ENCODE results near the gene LRP1B.
"Not testable (repeated sequence)": the region's sequence is repeated elsewhere in the genome, so short reads cannot be mapped to it uniquely, and the experiment has no call there.

The LRP1B gene

DNA sequence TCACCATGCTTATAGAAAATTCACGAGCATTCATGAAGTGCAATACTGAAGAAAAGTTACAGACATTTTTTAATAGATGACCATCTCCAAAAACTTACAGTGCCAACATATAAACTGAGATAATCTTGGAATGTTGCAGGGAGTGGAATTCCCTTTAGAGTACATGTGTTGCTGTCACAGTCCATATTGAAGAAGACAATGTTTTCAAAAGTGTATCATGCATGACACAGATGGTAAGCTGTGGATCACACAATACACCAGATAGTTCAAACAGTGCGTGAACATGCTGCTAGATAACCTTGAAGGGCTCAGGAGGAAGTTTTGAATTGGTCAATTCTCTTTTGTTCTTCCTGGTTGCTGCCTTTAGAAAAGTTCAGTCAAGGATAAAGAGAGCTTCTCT is 1706.3 kb downstream of the LRP1B start:
- no peak for DNase-seq (ENCODE audit: low spot score)

DNA sequence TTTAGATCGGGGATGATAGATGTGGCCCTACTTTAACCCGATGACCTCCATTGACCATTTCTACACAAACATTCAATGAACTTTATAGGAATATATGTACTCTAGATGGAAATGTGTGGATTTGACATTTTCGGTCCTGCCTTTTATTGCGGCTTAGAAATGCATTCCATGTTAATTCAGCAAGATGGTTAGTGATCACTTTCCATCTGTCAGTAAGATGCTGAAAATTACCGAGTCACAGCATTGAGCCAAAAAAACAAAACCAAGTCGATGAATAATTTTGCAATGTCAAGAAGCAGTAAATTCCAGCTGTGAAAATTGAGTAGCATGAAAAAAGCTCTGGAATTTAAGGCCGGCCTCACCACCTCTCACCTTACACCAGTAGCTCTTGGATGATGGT is 1708.1 kb downstream of the LRP1B start:
- DNase-seq (ENCODE audit: low spot score), result no peak

DNA sequence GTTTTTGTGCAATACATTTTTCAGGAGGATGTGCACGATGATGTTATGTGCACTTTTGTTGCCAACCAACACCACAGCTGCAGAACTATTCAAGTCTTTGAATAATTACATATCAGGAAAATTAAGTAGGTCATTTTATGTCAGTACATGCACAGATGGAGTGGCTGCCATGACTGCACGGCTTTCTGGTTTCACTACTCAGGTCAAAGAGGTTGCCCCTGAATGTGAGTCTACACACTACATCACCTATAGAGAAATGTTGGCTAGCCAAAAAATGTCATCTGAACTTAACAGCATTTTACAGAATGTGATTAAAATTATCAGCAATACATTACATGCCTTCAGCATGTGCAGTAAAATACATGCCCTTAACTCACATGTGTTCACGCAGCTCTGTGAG is 1713.3 kb downstream of the LRP1B start:
- DNase-seq (ENCODE audit: low spot score), result no peak

DNA sequence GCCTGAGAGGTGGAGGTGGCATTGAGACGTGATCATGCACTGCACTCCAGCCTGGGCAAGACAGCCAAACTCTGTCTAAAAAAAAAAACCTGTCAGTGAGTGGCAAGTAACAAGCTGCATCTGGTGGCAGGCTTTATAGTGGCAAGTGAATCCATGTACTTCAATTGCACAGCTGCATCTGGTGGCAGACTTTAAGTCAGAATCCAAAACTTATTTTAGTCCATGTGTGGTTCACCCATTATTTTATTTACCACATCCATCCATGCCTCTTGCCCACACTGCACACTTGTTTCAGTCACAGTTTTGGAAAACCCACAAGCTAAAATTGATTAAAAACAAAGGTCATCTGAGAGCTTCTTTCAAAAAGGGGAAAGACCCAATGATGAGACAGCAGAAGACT is 1714.2 kb downstream of the LRP1B start:
- DNase-seq (ENCODE audit: low spot score), result no peak

DNA sequence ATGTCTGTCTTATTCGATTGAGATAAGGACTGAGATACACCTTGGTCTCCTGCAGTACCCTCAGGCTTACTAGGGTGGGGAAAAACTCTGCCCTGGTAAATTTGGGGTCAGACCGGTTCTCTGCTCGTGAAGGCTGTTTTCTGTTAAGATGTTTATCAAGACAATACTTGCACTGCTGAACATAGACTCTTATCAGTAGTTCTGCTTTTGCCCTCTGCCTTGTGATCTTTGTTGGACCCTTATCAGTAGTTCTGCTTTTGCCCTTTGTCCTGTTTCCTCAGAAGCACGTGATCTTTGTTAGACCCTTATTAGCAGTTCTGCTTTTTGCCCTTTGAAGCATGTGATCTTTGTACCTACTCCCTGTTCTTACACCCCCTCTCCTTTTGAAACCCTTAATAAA is 1715.8 kb downstream of the LRP1B start:
- DNase-seq (ENCODE audit: low spot score), result not testable (repeated sequence)

DNA sequence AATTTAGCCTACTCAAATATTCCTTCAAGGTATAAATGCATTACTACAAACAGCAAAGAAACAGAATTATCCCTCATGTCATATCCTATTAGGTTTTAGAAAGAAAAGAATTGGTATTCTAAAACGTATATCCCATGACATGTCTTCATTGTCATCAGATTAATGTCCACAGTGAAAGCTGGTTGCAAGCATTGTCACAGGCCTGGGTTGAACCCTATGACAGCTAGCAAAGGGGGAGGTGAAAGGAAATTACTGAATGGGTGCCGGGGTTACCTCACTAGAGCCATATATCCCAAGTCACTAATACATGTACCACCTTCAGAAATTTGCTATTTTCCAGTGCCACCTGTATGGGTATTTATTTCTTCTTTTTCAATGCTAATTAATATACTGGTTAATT is 1720.1 kb downstream of the LRP1B start:
- no peak for DNase-seq (ENCODE audit: low spot score)

DNA sequence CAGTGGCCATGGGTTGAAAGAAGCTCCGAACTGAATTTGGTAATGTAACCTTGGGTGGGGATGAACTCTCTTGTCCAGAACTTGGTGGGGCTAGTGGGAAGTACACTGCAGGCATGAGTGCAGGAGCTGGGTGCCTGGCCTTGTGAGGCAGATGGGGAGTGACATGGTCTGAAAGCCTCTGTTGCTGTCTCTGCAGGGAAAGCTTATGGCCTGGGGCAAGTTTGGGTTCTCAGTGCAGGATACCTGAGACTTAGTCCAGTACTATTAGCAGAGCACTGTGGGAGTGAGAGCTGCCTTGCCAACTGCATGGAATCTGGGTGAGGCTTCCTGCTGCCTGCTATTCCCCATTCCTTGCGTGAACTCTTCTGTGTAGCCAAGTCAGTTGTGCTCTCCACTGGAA is 1729.8 kb downstream of the LRP1B start:
- DNase-seq (ENCODE audit: low spot score), result no peak

DNA sequence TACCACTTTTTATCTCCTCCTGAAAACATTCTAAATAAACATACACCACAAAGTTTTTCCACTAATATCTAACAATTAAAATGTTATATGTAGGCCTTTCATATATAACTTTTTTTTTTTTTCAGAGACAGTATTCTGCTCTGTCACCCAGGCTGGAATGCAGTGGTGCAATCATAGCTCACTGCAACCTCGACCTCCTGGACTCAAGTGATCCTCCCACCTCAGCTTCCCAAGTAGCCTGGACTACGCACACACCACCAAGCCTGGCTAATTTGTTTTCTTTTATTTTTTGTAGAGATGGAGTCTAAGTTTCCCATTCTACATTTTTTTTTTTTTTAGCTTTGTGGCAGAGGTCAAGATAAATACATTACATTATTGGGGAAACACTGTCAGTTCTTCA is 1738.0 kb downstream of the LRP1B start:
- DNase-seq (ENCODE audit: low spot score), result no peak

DNA sequence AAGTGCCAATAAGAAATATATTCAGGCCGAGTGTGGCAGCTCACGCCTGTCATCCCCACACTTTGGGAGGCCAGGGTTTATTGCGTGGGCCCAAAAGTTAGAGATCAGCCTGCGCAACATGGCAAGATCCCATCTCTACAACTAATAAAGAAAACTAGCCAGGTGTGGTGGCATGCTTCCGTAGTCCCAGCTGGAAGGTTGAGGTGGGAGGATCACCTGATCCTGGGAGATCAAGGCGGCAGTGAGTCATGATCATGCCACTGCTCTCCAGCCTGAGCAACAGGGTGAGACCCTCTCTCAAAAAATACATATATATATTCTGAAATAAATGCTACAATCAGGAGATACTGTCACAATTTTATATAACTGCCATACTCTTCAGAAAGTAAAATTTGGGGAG is 1745.9 kb downstream of the LRP1B start:
- DNase-seq (ENCODE audit: low spot score), result no peak

DNA sequence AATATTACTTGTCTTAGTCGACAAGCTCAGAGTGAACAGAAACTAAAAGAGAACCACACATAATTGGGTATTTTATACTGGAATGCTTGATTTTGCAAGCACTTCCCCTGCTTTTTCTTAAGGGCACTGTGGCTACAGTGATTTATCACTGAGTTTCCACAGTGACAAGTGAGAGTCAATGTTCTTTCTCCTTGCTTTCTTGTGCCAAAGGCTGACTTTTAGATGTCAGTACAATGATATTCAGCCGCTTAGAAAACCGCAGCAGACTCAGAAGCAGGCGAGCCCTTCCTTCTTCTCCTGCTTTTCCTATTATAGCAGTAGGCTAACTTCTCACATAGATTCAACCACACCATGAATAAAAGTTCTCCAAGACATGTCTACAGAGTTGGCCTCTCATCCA is 1747.0 kb downstream of the LRP1B start:
- no peak for DNase-seq (ENCODE audit: low spot score)

DNA sequence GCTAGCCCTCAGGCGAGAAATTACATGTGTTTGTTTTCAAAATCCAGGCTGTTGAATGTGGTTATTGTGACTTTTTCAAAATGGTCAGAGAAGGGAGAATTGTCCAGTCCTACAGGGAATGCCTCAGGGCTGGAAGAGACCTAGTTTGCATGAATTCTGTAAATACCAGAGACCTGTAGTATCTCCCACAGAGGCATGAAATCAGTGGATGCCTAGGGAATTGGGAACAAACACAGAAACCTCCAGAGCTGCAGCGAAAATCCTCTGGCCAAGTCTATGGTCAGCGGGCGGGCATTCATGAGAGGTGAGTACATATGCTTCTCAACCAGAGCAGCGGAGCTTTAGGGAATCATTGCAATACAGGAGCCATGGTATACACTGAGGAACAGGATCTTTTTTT is 1754.1 kb downstream of the LRP1B start:
- no peak for DNase-seq (ENCODE audit: low spot score)

DNA sequence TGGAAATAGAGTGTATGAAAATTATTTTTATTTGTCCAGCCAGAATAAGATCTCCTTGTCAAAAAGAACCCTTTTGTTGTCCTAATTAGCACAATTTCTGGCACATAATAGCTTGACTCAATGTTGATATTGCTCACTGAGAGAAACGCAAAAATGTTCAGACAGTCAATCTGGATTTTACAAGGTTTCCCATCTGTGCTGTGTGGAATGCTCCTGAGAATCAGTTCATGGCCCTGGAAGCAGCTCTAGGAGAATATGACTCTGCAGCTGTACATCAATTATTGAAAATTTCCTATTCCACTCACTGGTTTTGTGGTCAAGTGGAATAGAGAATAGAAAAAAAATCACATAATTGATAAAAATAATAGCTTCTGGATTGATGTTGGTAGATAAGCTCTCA is 1767.7 kb downstream of the LRP1B start:
- DNase-seq (ENCODE audit: low spot score), result no peak

DNA sequence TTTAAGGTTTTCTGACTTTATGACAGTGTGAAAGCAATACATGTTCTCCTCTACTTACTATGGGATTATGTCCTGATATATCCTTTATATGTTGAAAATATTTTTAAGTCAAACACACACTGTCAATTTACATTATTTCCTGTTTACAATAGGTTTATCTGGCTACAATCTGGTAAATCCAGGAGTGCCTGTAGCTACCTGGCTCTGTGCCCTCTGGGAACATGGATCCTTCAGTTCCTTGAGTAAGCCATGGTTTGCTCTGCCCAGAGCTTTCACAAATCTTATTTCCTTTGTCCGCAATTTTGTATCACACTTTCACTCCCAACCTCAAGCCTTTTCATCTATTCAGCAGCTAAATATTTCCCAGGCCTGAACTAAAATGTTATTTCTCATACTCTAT is 1768.5 kb downstream of the LRP1B start:
- DNase-seq (ENCODE audit: low spot score), result no peak

DNA sequence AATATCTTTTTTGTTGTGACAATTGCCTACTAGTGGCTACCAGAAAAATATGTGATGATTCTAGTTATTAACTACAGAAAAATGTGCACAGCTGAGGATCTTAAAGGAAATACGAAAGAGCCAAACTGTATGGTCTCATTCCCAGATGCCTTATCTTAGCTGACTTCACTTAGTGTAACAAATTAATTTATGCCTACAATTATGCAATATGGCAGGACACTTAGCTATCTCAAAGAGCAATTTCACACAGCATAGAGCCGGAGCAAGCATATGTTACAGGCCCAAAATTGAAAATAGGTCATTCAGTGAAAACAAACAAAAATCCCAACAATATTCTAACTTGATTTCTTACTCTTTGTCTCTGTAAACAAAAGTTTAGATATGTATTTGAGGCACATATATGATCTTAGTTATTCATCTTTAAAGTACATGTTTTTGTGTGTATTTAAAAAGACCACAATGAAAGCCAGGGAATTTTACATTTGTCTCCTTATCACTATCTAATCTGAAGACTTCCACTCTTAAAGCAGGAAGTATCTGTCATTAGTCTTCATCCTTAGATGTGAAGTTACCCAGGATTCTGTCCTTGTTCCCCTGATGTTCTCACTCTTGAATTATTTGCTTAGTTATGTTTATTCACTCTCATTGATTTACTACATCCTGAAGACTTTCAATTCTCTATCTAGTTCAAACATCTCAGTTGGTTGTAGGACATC is 1771.6 kb downstream of the LRP1B start:
- no peak for DNase-seq (ENCODE audit: low spot score)

DNA sequence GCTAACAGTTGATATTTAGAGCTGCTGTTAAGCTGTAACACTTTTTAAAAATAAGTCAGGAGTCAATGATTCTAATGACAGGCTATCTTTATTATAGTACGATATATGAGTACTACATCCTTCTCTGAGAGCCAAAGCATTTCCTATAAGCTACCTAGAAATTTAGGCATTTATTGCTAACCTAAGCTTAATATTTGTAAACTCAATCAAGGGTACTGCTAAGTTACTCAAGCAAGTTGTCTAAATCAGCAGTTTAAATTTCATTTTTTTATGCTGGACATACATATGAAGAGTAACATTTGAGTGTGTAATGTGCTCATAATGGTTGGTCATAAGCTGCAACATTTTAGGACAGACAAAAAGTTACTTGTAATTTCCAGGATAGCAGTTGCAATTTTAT is 1774.1 kb downstream of the LRP1B start:
- DNase-seq (ENCODE audit: low spot score), result no peak

DNA sequence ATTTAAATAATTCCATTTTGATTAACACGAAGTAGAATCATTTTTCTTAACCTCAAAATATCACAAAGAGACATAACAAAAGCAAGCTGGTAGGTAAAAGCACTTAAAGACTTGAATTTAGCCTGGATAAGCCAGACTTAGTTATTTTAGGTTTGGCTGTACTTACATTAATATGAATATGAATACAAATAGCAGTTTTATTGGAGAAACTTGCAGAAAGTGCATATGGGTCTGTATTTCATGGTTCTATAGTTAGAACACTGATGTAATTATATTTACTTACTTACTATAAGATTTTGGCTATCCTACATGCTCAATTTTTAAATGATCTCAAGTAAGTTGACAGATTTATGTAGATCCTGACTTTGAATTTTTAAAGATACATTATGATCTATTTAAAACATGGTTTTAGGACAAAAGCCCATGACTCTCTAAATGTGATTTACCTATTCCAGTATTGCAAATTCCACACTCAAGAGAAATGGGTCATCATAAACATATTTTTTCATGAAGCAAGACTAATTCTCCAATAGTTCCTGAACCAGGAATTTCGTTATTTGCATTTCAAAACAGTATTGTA is 1775.2 kb downstream of the LRP1B start:
- no peak for DNase-seq (ENCODE audit: low spot score)

DNA sequence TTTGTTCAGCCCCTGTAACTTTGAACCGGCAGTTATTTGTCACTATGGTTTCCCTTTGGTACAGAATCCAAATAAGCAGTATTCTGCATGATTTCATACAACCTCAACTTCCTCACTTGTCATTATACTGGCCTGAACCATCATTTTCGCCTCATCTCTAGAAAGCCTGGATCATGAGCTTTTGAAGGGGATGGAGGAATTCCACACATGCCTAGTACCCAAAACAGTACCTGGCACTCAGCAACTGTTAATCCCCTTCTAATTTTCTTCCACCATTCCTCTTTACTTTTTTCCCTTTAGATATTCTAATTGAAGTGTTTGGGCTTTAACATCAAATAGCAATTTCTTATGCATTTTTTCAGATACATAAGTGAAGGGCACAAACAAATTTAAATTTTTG is 1776.3 kb downstream of the LRP1B start:
- no peak for DNase-seq (ENCODE audit: low spot score)

DNA sequence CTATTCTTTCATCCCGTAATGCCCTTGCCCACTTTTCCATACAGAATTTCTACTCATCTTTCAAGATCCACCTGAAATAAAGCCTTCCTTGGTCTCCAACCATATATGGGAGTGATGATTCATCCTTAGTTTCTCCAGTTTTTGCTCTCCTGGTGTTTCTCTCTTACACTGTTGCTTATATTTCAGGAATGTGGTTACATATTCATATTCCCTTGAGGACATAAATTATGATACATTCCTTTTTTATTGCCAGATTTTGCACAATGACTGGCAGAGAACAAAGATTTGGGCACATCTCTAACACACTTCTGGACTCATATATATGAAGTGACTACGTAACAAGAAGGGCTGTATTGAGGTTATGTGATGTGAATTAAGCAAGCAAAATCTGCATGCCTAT is 1777.3 kb downstream of the LRP1B start:
- DNase-seq (ENCODE audit: low spot score), result no peak

DNA sequence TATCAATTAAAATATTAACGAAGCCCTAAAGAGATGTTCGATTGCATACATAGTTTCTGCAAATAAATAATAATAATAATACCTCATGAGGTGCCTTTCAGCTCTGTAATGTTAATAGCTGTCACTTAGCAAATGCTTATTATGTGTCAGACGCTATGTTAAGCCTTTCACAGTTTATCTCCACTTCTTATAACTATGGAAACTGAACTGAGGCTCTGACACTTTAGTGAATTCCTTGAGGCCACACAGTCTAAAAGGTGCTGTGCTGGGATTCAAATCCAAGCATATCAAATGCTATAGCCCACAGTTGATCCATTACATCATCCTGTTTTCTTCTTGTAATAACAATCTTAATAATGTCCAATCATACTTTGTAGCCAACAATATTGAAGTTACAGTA is 1779.1 kb downstream of the LRP1B start:
- DNase-seq (ENCODE audit: low spot score), result no peak

DNA sequence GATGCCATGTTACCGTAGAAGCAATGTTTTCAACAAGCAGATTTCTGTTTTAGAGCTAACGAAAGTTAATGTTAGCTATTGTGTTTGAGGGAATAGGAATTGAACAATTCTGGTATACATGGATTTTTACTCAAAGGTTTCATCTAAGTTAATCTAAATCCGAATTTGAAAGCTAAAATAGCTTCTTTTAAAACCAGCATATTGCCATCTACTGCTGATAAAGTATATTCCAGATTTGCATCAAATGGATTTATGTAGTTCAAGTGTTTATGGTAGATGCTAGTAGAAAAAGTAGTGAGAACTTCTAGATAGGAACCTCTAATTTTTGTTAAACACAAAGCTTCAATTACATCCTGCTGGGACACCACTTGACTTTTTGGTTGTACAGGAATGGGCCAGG is 1781.1 kb downstream of the LRP1B start:
- no peak for DNase-seq (ENCODE audit: low spot score)

DNA sequence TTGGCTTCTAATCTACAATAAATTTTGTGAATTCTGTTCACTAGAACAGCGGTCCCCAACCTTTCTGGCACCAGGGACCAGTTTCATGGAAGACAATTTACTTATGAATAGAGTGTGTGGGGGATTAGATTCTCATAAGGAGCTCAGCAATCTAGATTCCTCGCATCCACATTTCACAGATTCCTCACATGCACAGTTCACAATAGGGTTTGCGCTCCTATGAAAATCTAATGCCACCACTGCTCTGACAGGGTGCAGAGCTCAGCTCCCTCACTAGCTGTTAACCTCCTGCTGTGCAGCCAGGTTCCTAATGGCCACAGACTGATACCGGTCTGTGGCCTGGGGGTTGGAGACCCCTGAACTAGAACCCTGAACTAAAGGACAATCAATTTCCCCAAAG is 1782.0 kb downstream of the LRP1B start:
- no peak for DNase-seq (ENCODE audit: low spot score)

DNA sequence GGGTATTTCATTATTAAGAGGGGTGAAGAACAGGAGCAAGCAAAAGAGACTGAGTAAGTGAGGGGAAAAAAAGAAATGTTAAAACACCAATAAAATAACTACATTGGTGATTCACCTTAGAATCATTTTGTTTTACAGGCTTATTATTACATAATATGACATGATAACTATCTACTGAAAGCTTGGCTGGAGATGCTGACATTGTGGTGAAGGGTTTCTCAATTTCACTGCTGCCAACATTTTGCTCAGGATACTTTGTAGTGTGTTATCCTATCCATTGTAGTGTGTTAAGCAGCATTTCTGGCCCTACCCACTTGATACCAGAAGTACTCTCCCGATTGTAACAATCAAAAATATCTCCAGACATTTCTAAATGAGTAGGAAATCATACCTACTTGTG is 1786.0 kb downstream of the LRP1B start:
- DNase-seq (ENCODE audit: low spot score), result no peak

DNA sequence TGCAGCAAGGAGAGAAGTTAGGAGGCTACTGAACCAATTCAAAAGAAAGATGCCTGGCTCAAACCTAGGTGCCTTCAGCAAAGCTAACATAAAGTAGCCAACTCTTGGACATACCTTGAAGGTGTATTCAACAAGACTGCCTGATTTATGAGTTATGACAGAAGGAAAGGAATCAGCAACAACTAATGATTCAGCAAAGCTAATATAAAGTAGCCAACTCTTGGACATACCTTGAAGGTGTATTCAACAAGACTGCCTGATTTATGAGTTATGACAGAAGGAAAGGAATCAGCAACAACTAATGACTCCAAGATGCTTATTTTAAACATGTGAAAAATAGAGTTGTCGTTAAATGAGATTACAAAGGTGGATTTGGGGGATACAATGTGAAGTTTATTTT is 1786.5 kb downstream of the LRP1B start:
- not testable (repeated sequence) for DNase-seq (ENCODE audit: low spot score)

DNA sequence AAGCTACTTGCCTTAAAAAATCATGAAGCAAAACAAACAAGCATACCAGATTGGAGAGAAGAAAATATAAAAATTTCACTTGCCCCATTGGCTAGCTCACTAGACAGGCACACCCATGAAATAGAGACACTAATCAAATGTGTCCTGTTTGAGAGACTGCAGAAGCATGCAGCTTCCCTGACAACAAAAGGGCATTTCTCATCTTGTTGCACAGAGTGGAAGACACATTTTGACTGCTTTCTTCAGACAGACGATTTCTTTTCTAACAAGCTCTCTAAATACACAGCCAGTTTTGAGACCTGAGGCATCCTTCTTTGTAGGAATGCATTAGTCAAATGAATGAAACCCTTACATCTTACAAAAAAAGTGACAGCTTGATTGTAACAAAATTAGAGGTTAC is 1792.0 kb downstream of the LRP1B start:
- DNase-seq (ENCODE audit: low spot score), result no peak

Data from HuH-7 (cell line).